NCI-H748 (cell line): Measurements from ENCODE around the gene PROK2.

ENCODE experiments used
- DNase-seq: peaks from one replicate; lab custom pipeline; 2025; ENCODE audit not compliant: unreplicated experiment; lab: John Stamatoyannopoulos, UW

The PROK2 gene

DNA sequence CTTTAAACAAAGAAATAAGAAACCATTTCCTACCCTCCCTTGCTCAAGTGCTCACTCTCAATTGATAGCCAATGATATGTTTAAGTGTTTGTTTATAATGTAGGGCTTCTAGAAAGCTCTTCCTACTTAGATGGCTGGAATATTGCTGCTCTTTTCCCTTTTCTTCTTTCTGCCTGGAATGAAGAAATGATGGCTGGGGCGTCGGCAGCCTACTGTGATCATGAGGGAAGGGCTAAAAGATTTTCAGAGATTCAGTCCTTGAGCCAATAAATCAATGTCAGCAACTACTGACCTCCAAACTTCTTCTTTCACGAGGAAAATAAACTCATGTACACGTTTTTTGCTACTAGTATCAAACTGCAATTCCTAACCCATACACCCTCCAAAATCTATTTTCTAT is 33.3 kb downstream of the PROK2 start:
- no peak for DNase-seq

- no peak for DNase-seq
Observed at GRCh38 chr3:71744738-71745137, 40.2 kb downstream of the PROK2 start.

- no peak for DNase-seq
Observed at GRCh38 chr3:71742621-71743020, 42.3 kb downstream of the PROK2 start.

DNA sequence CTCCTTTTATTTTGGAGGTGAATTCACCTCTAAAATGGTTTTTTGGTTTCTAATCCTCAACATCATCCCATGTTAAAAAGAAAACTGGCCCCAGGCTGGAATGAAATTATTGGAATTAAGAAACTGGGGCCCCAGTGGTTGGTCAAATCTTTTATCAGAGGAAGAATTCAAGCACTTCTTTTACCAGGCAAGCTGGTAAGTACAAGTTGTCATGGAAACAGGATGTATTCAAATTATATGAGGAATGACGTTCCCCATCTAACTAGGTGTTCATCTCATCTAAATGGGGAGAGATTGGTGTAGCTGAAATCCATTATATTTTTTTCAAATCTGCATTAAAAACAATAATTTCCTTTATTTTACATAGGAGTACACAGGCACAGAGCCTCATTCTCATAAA is 50.1 kb downstream of the PROK2 start:
- no peak for DNase-seq

GRCh38 chr3:71733319-71733718 is 51.6 kb downstream of the PROK2 start:
- DNase-seq = no peak

DNA sequence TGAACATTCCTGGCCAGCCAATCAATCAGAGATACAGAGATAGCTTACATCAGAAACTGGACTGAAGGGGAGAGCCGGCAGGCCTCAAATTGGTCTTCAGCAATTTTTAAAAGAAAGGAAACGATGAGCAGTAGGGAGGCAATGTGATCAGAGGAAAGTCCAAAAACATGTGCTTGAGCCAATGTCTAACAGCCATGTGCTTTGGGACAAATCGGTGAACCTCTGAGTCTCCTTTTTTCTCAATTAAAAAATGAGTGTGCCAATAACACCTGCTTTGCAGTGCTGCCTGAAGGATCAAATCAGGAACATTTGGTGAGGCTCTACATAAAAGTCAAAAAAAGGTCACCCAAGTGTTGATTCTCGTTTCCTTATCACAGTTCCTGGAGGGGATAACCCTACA is 52.3 kb downstream of the PROK2 start:
- DNase-seq = no peak

- DNase-seq = peak; percentile 94
Observed at GRCh38 chr3:71728632-71729342, 56.2 kb downstream of the PROK2 start.

DNA sequence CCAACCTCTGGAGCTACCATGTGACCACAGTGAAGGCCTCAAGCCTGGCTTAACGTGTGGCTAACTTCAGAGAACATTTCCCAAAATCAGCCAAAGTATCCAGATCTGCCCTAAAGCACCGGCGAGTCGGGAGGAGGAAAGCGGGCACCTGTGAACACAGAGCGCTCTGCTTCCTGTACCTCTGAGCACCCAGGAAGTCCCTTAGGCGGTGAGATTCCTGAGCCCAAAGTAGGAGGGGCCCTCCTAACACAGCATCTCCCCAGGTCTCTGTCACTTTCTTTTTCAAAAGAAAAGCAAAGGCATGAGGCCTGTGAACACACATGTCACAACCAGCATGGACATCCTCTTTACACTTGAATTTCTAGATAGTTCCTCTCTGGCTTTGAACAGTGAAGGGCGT is 58.8 kb downstream of the PROK2 start:
- DNase-seq = no peak

DNA sequence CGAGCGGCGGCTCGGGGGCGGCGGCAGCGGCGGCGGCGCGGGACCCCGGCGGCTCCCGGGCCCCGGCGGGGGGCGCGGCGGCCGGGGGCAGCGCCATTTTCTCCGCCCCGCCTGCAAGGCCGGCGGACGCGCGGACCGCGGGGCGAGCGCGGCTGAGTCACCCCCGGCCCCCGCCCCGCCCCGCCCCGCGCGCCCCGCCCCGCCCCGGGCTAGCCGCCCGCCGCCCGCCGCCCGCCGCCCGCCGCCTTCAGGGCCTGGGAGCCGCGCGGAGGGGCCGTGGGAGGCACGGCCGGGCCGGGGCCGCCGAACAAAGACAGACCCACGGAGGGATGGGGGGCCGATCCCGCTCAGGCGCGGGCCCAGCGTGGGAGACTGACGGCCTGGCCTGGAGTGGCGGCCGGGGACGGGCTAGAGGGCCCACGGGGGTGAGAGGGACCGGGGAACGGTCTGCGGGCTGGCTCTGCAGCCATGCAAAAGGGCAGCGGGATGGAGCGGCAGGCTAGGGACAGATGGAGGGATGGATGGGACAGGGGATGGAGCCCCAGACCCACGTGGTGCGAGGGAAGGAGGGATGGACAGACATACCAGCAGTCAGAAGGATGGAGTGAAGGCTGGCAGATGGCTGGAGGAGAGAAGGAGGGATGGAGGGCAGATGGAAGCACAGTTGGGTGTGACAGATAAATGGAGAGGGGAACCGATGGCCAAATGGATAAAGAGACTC is 59.5 kb downstream of the PROK2 start, which contains the start of gene EIF4E3:
Gene EIF4E3, minus strand, starts transcription at position 132 of the 721 bp plus-strand sequence. Its CDS starts 35 bp downstream, at position 97.
- peak; percentile 55 for DNase-seq

- peak; percentile 72 for DNase-seq
Observed at GRCh38 chr3:71724584-71725270, 60.2 kb downstream of the PROK2 start.

DNA sequence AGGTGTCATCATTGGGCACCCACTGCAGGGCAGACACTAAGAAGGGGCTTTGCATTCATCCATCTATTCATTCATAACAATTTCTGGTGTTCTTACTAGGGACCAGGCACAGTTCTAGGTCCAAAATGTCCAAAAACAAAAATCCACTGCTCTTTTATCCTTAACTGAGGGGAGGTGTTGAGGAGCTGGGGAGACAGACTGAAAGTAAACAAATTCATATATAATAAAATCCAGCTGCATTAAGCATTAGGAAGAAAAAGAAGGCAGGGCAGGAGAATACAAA is 60.8 kb downstream of the PROK2 start:
- DNase-seq = no peak

DNA sequence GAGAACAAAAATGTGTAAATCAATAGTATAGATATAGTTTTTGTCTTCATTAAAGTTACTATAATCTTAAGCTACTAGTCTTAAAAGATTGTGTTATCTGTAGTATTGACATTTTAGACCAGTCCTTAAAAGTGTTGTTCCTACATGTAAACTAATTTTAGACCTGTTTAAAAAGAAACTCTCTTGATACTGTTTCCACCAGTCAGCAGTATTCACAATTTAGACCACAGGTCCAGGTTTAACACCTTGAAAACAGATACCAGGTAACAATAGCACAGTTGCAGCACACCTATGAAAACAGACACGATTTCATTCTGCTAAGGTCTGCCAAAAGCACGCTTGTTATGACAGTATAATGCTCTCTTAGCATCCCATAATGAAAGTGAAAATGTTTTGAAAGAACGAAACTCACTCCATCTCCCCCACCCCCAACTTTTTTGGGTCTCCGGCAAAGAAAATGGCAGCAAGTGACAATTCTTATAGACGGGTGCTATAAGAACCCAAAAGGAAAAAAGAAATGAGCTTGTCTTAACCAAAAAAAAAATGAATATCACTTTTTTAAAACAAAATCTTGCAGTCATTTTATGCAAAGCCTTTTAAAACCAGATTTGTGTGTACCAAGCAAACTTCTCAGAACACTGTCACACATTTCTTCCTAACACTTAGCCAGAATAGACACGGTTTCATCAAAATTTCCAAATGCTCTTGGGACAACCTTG is 61.3 kb downstream of the PROK2 start:
- DNase-seq = peak; percentile 19

GRCh38 chr3:71722693-71723092 is 62.3 kb downstream of the PROK2 start:
- no peak for DNase-seq
